NT2/D1 (cell line): ENCODE data around the gene ECI1.

Experiments used
- DNase-seq: peaks from one replicate; pipeline ENCODE4 v3.0.0-alpha.2; 2011; ENCODE audit warnings: low read depth, low spot score
- H3K27me3 ChIP-seq: 2 replicates; pipeline ENCODE4 v1.6.0; 2011; ENCODE audit warnings: mild to moderate bottlenecking; ENCODE audit not compliant: insufficient read length, insufficient read depth
- H3K36me3 ChIP-seq: 2 replicates; pipeline ENCODE4 v1.6.1; 2011; ENCODE audit warnings: mild to moderate bottlenecking, low read length, mixed read lengths; ENCODE audit not compliant: insufficient read depth, insufficient read length
- H3K4me1 ChIP-seq: 2 replicates; pipeline ENCODE4 v1.5.1; 2011; ENCODE audit not compliant: insufficient read depth, insufficient read length
- H3K4me3 ChIP-seq: 2 replicates; pipeline ENCODE4 v1.5.1; 2011; ENCODE audit warnings: low read depth; ENCODE audit not compliant: insufficient read length
- H3K9ac ChIP-seq: 2 replicates; pipeline ENCODE4 v1.6.0; 2011; ENCODE audit warnings: low read depth; ENCODE audit not compliant: insufficient read length
- H3K9me3 ChIP-seq: 2 replicates; pipeline ENCODE4 v1.5.1; 2011; ENCODE audit warnings: mild to moderate bottlenecking, low read length; ENCODE audit not compliant: insufficient read depth
- SUZ12 ChIP-seq: IDR thresholded peaks from 2 replicates; pipeline ENCODE4 v1.6.1; 2011; ENCODE audit not compliant: insufficient read length, insufficient read depth; ENCODE audit errors: extremely low read depth
- YY1 ChIP-seq: IDR thresholded peaks from 2 replicates; pipeline ENCODE4 v1.6.1; 2011; ENCODE audit not compliant: insufficient read length, insufficient read depth
- ZNF274 ChIP-seq: IDR thresholded peaks from 2 replicates; pipeline ENCODE4 v1.6.1; 2011; ENCODE audit warnings: mild to moderate bottlenecking, low read depth, low read length

ECI1 gene

DNA sequence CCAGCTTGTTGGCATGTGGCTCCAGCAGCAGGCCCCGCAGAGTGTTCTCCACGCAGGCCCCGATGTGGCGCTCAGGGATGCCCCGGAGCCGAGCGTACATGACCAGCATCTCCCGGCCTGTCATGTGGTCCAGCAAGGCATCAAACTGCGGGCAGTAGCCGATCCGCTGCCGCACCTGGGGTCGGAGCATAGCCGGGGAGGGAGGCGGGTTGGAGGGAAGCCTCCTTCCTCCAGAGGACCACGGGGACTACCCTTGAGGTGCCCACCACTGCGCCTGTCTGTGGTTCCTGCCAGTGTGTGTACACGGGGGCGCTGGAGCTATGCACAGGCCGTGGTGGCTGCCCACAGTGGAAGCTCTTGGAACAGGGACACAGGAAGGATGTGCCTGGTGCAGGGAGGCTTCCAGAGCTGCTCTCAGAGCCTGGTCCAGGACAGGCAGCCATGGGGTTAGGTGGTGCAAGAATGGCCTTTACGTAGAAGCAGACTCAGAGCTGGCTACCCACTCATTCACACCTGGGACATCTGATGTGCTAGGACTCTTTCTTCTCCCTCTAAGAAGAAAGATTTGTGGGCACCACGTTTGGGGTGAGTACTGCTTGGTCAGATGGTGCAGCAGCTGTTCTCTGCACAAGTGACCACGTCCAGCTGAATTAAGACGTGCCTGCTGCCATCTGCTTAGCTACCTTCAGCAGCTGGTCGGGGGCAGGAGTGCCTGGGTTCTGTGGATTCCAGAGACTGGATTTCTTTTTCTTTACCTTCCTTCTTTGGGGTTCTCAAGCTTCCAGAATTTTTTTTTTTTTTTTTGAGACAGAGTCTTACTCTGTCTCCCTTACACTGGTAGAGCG is 27.8 kb upstream of the ECI1 start:
- Histone ChIP-seq H3K27me3 (no peaks in the 10 kb centered on the region), H3K36me3 (no peaks in the 10 kb centered on the region), H3K9ac (no peak overlapping the region), H3K4me3 (no peak overlapping the region), H3K9me3 (no peaks in the 10 kb centered on the region), H3K4me1 (peaks cover 18% of the 10 kb centered on the region)
- no peak for DNase-seq
- TF ChIP-seq SUZ12 (no peak), YY1 (no peak), ZNF274 (no peak)

GRCh38 chr16:2278272-2278608 is 26.9 kb upstream of the ECI1 start:
- Histone ChIP-seq H3K9ac (no peak overlapping the region), H3K27me3 (no peaks in the 10 kb centered on the region), H3K4me1 (peaks cover 16% of the 10 kb centered on the region), H3K9me3 (no peaks in the 10 kb centered on the region), H3K4me3 (no peak overlapping the region), H3K36me3 (peaks cover 4% of the 10 kb centered on the region)
- TF ChIP-seq SUZ12: no peak
- no peak for TF ChIP-seq ZNF274
- no peak for TF ChIP-seq YY1
- no peak for DNase-seq

GRCh38 chr16:2277466-2278271 is 26.3 kb upstream of the ECI1 start:
- Histone ChIP-seq H3K4me1 (peaks cover 16% of the 10 kb centered on the region), H3K36me3 (peaks cover 8% of the 10 kb centered on the region), H3K9ac (peak overlapping the region; percentile 52), H3K4me3 (no peak overlapping the region), H3K9me3 (no peaks in the 10 kb centered on the region), H3K27me3 (no peaks in the 10 kb centered on the region)
- TF ChIP-seq YY1 (no peak), SUZ12 (no peak), ZNF274 (no peak)
- no peak for DNase-seq

DNA sequence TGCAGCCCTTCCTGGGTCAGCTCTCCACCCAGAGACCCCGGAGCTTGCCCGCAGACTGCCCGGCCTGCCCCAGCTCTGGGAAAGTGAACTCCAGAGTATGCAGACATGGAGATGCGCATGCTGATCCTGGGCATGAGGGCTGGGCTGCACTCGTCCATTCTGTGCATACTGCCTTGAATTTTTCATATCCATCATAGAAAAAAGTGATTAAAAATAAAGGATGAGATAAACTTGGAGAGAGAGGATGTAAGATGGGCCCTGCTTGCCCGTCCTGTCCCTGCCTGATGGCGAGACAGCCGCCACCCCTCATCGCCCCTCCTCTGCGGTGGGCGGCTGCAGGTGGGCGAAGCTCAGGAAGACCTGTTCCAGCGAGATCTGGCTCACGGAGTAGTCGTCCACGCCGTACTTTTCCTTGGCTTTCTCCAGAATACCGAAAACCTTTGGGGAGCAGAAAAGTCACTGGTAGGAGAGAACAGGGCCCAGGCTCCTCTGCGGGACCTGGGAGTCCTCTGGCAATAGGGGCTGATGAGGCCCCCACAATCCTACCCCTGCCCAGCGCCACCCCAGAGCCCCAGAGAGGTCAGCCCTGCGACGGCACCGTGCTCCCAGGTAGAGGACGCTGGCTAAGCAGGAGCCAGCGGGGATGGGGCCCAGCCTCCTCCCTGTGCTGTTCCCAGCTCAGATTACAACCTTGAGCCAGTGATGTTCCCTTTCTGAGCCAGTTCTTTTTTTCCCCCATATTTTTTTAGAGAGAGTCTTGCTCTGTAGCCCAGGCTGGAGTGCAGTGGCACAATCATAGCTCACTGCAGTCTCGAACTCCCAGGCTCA is 25.2 kb upstream of the ECI1 start:
- Histone ChIP-seq H3K36me3 (peaks cover 14% of the 10 kb centered on the region), H3K9me3 (no peaks in the 10 kb centered on the region), H3K4me3 (no peak overlapping the region), H3K9ac (no peak overlapping the region), H3K27me3 (no peaks in the 10 kb centered on the region), H3K4me1 (peaks cover 22% of the 10 kb centered on the region)
- no peak for DNase-seq
- no peak for TF ChIP-seq ZNF274

DNA sequence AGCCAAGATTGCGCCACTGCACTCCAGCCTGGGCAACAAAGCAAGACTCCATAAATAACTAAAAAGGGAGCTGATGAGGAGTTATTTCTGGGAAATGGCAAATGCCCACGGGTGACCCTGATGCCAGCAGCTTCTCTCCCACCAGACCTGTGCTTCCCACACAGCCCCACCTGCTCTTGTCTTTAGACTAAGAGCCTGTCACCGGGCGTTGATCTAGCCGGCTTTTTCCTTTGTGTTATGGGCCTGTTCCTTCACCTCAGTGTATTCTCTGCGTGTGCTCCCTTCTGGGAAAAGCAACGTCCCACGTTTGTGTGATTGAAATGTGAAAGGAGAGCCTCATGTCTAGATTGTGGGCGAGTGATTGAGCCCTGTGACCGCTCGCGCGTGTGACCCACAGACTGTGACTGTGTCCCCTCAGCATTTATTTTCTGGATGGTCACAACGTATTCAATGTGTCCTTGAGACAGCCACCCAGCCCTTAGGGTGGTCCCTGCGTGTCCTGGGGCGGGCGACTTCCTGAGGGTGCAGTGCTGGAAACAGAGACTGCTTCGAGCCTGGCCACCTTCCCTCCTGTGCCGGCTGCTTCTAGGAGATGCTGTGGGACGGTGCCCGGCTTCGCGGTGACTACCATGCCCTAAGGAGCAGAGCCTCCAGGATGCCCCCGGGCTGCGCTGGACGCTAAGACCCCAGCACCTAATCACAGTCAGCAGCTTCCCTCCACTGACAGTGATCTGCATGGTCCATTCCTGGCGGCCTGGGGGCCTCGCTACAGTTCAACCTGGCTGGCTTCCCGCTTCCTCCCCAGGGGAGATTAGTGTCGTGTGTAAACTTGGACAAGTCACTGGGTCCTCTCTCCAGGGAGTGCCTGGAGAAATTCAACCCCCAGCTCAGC is 24.3 kb upstream of the ECI1 start:
- Histone ChIP-seq H3K36me3 (peaks cover 14% of the 10 kb centered on the region), H3K9ac (peak overlapping the region; percentile 74), H3K4me3 (no peak overlapping the region), H3K27me3 (no peaks in the 10 kb centered on the region), H3K4me1 (peaks cover 24% of the 10 kb centered on the region), H3K9me3 (no peaks in the 10 kb centered on the region)
- TF ChIP-seq SUZ12: no peak
- no peak for TF ChIP-seq ZNF274
- no peak for TF ChIP-seq YY1
- DNase-seq: no peak

DNA sequence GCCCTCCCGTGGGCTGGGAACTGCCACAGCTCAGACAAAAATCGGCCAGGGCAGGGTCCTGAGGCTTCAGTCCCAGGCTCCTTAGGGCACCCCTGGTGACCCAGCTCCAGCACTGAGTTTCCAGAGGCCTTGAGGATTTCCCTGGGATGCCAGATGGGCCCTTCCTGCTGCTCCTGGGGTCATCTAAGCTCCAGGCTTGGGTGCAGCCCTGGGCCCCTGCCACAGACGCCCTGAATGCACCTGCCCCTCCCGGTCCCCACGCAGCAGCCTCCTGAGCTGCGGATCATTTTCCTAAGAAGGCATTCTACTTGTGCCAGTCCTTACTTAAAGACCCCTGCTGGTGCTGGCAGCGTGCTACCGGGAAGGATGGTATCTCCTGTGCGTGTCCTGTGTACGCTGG is 22.5 kb upstream of the ECI1 start:
- peaks cover 6% of the 10 kb centered on the region for H3K27me3 ChIP-seq
- no peaks in the 10 kb centered on the region for H3K9me3 ChIP-seq
- peaks cover 16% of the 10 kb centered on the region for H3K36me3 ChIP-seq
- no peak overlapping the region for H3K9ac ChIP-seq
- no peak overlapping the region for H3K4me3 ChIP-seq
- TF ChIP-seq ZNF274: no peak
- no peak for TF ChIP-seq YY1
- no peak for TF ChIP-seq SUZ12
- peaks cover 37% of the 10 kb centered on the region for H3K4me1 ChIP-seq
- DNase-seq: no peak
